ENCODE measurements around the gene FARSA. TPM values are rescaled to one million over a fixed set of nuclear protein-coding genes. Genes with fewer than 3 reads are reported as not detected.

FARSA gene
- total and polyA plus RNA-seq, 10 of the 15 experiments (the other 5 are each of a cell fraction or from before 2014, with no cell fraction given) = 20.3 to 212 (median 76.4) TPM

DNA sequence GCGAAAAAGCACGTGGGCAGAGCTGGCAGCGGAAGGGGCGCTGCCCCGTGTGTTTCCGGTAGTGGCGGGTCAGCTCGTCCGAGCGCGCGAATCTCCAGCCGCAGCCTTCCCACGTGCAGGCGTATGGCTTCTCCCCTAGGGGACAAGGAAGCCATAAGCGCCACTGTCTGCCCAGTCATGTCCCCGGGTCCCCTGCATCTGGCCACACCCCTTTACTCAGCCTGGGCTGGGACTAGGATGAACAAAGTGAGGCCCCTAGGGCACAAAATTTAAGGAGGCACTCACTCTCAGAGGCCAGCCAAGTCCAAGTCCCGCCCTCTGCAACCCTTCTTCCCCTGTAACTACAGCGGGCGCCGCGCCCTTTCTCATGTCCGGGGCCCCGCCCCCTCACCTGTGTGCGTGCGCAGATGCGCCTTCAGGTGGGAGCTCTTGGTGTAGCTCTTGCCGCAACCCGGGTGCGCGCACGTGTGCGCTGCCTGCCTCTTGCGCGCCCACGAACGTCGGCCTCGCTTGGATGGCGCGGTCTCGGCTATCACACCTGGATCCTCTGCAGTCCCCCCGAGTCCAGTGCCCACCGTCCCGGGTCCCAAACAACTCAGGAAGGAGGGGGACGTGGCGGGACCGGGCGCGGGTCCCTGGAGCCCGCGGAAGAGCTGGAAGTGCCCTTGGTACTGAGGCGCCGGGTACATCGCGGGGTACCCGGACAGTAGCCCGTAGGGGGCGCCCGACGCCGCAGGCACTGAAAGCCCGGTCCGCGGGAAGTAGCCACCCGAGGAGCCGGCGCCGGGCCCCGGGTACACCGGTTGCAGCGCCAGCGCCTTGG is 48.4 kb downstream of the FARSA start:
- in situ Hi-C loops (cut with MboI) (loop anchor here (10.0 kb wide), 1 partner anchor 210 kb away; no protein-coding TSS in a partner anchor), intact Hi-C loops (cut with micrococcal nuclease; ENCODE audit: unreplicated experiment) (loop anchor here (1.0 kb wide), 2 partner anchors 53 to 80 kb away; partner anchors contain the start of gene CALR)
- no peaks in the 10 kb centered on the region for H3K36me3 ChIP-seq (ENCODE audit: control insufficient read depth in 2 of 2, insufficient read depth in 2 of 2, low read length in 1 of 2)
- DNase-seq (ENCODE audit: low read depth, low spot score) = peak; percentile 57
- ATAC-seq = peak; percentile 72
- FAIRE-seq = peak; percentile 13
- no peak overlapping the region for H3K27ac ChIP-seq (ENCODE audit: control insufficient read depth, insufficient read depth)
- no peaks in the 10 kb centered on the region for H4K20me1 ChIP-seq (ENCODE audit: control insufficient read depth, insufficient read depth)
- ChIA-PET RAD21 (ENCODE audit: unreplicated experiment) (interaction anchor here (0.7 to 1.9 kb wide), 9 partner anchors 14 to 209 kb away, joined by 3 to 31 read pairs (median 3); partner anchors contain the start of gene FARSA), CTCF (interaction anchor here (0.6 to 13.2 kb wide), 19 partner anchors 9 to 176 kb away, joined by 3 to 182 read pairs (median 4); partner anchors contain the start of gene FARSA), POLR2A (interaction anchor here (0.6 to 2.1 kb wide), 5 partner anchors 14 to 83 kb away, joined by 4 to 11 read pairs (median 4); no protein-coding TSS in a partner anchor), SMC1A (ENCODE audit: uncharacterized antibody, unreplicated experiment) (interaction anchor here (0.8 to 3.2 kb wide), 5 partner anchors 48 to 93 kb away, joined by 3 to 29 read pairs (median 5); partner anchors contain the start of gene FARSA)
- H3K27me3 ChIP-seq (replicated peaks in 1 of 2; ENCODE audit: control insufficient read depth in 2 of 2, insufficient read depth in 2 of 2, low read length in 1 of 2) = no peaks in the 10 kb centered on the region; a peak in 1 of 4 replicates
- peak overlapping the region; percentile 91 for H2AFZ ChIP-seq (ENCODE audit: control insufficient read depth, low read depth, low read length)
- H3K4me1 ChIP-seq (ENCODE audit: control insufficient read depth, insufficient read depth, low read length) = peaks cover 15% of the 10 kb centered on the region
- BruUV-seq (replicated peaks) = no TSS peak
- H3K9me3 ChIP-seq (replicated peaks; ENCODE audit: control insufficient read depth, insufficient read depth, low read length) = peaks cover 7% of the 10 kb centered on the region
- 0 out of 2 replicates have a peak overlapping the region, but pooled peaks have one; percentile 25 for H3K9ac ChIP-seq (ENCODE audit: control insufficient read depth, insufficient read depth, low read length)
- H3K4me2 ChIP-seq (ENCODE audit: control insufficient read depth, insufficient read depth) = peak overlapping the region; percentile 75
- WGBS (ENCODE audit: insufficient coverage, insufficient replicate concordance, low lambda C conversion rate, missing lambda C conversion rate) = 4% methylated on average over 65 of the region's 73 CpGs
- peak overlapping the region; percentile 69 for H3K4me3 ChIP-seq
- peaks cover 4% of the 10 kb centered on the region; the same call in 1 of the 2 replicates for H3K79me2 ChIP-seq (ENCODE audit: control insufficient read depth, insufficient read depth, low read length)
- TF ChIP-seq DPF2 (IDR thresholded peaks at IDR 0.05) (0 out of 2 replicates have a peak, but pooled peaks have one; percentile 27), EED (IDR thresholded peaks at IDR 0.05; ENCODE audit: low read depth) (0 out of 2 replicates have a peak, but pooled peaks have one; percentile 29), BHLHE40 (IDR thresholded peaks at IDR 0.05; ENCODE audit: borderline replicate concordance in 1 of 2, low read depth in 2 of 2, low read length in 1 of 2) (peak in 1 of 2 experiments; percentile 90; a peak in 3 of 4 replicates), GABPA (IDR thresholded peaks at IDR 0.05; ENCODE audit: low read depth) (0 out of 2 replicates have a peak, but pooled peaks have one; percentile 22), ZBTB40 (IDR thresholded peaks at IDR 0.05; ENCODE audit: borderline replicate concordance) (no peak), SMC3 (IDR thresholded peaks at IDR 0.05; ENCODE audit: borderline replicate concordance, low read length) (peak; percentile 42; the same call in 1 of the 2 replicates), IKZF1 (conservative IDR thresholded peaks at IDR 0.05) (peak; percentile 60; the same call in 1 of the 2 replicates), MYC (IDR thresholded peaks at IDR 0.05; ENCODE audit: insufficient read depth, insufficient read length, insufficient replicate concordance, low read length, severe bottlenecking) (peak; percentile 40), CBX3 (IDR thresholded peaks at IDR 0.05; ENCODE audit: borderline replicate concordance, low read depth) (no peak)
- TF ChIP-seq, protein P1, sequence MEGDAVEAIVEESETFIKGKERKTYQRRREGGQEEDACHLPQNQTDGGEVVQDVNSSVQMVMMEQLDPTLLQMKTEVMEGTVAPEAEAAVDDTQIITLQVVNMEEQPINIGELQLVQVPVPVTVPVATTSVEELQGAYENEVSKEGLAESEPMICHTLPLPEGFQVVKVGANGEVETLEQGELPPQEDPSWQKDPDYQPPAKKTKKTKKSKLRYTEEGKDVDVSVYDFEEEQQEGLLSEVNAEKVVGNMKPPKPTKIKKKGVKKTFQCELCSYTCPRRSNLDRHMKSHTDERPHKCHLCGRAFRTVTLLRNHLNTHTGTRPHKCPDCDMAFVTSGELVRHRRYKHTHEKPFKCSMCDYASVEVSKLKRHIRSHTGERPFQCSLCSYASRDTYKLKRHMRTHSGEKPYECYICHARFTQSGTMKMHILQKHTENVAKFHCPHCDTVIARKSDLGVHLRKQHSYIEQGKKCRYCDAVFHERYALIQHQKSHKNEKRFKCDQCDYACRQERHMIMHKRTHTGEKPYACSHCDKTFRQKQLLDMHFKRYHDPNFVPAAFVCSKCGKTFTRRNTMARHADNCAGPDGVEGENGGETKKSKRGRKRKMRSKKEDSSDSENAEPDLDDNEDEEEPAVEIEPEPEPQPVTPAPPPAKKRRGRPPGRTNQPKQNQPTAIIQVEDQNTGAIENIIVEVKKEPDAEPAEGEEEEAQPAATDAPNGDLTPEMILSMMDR (IDR thresholded peaks at IDR 0.05 in 2 of 3, conservative IDR thresholded peaks at IDR 0.05 in 1 of 3; ENCODE audit: control insufficient read depth in 2 of 3, extremely low read depth in 1 of 3, insufficient read depth in 1 of 3, low read depth in 3 of 3, low read length in 3 of 3) = peak; percentile 68 to 75 (median 71)
- TF ChIP-seq, protein P2, sequence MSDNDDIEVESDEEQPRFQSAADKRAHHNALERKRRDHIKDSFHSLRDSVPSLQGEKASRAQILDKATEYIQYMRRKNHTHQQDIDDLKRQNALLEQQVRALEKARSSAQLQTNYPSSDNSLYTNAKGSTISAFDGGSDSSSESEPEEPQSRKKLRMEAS (IDR thresholded peaks at IDR 0.05; ENCODE audit: low read depth, low read length) = peak; percentile 36; the same call in 1 of the 2 replicates
- TF ChIP-seq, protein P3, sequence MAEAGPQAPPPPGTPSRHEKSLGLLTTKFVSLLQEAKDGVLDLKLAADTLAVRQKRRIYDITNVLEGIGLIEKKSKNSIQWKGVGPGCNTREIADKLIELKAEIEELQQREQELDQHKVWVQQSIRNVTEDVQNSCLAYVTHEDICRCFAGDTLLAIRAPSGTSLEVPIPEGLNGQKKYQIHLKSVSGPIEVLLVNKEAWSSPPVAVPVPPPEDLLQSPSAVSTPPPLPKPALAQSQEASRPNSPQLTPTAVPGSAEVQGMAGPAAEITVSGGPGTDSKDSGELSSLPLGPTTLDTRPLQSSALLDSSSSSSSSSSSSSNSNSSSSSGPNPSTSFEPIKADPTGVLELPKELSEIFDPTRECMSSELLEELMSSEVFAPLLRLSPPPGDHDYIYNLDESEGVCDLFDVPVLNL (IDR thresholded peaks at IDR 0.05; ENCODE audit: low read depth, low read length) = 0 out of 2 replicates have a peak, but pooled peaks have one; percentile 44

Measured in GM12878 (cell line).